ENCODE measurements around the gene PADI1.

PADI1 gene

GRCh38 chr1:17244821-17245740 lies 40.2 kb downstream of the PADI1 start:
- no peak for DNase-seq

- DNase-seq: no peak
These were observed 40.9 kb downstream of the PADI1 start for GRCh38 chr1:17245816-17246325.

- peak; percentile 13 for DNase-seq
These were observed 42.0 kb downstream of the PADI1 start for GRCh38 chr1:17246971-17247370.

- no peak for DNase-seq
These were observed 43.9 kb downstream of the PADI1 start, which contains the start of gene PADI3 for GRCh38 chr1:17248781-17249180. PADI3 (plus strand) TSS chr1:17249098; CDS start chr1:17249138, 40 bp downstream.

- DNase-seq: peak; percentile 34
These were observed 45.7 kb downstream of the PADI1 start for GRCh38 chr1:17250601-17251000.

GRCh38 chr1:17251246-17251645 lies 46.3 kb downstream of the PADI1 start:
- no peak for DNase-seq

- no peak for DNase-seq
These were observed 46.9 kb downstream of the PADI1 start for GRCh38 chr1:17251701-17252376.

GRCh38 chr1:17255336-17255735 lies 50.4 kb downstream of the PADI1 start:
- DNase-seq: no peak

- DNase-seq: no peak
These were observed 53.3 kb downstream of the PADI1 start for GRCh38 chr1:17258116-17258757.

- DNase-seq: no peak
These were observed 53.8 kb downstream of the PADI1 start for GRCh38 chr1:17258758-17259130.

- DNase-seq: no peak
These were observed 54.4 kb downstream of the PADI1 start for GRCh38 chr1:17259233-17259873.

- no peak for DNase-seq
These were observed 55.3 kb downstream of the PADI1 start for GRCh38 chr1:17260264-17260663.

GRCh38 chr1:17260738-17261137 lies 55.8 kb downstream of the PADI1 start:
- no peak for DNase-seq

- DNase-seq: no peak
These were observed 59.0 kb downstream of the PADI1 start for GRCh38 chr1:17263936-17264335.

GRCh38 chr1:17264470-17264869 lies 59.5 kb downstream of the PADI1 start:
- no peak for DNase-seq

GRCh38 chr1:17265162-17265561 lies 60.2 kb downstream of the PADI1 start:
- DNase-seq: no peak

- DNase-seq: no peak
These were observed 61.0 kb downstream of the PADI1 start for GRCh38 chr1:17265950-17266349.

- DNase-seq: no peak
These were observed 66.2 kb downstream of the PADI1 start for GRCh38 chr1:17270891-17271765.

GRCh38 chr1:17272066-17272465 lies 67.1 kb downstream of the PADI1 start:
- DNase-seq: no peak

GRCh38 chr1:17272646-17273045 lies 67.7 kb downstream of the PADI1 start:
- DNase-seq: no peak

GRCh38 chr1:17273096-17273495 lies 68.2 kb downstream of the PADI1 start:
- no peak for DNase-seq
